ENCODE results near the gene KRTAP12-3. TPM values are rescaled to one million over a fixed set of nuclear protein-coding genes. Genes with fewer than 3 reads are reported as not detected.

Gene KRTAP12-3
- total RNA-seq, 4 donors from 2014 or later: 3.2 to 11.5 TPM; not detected in 2

DNA sequence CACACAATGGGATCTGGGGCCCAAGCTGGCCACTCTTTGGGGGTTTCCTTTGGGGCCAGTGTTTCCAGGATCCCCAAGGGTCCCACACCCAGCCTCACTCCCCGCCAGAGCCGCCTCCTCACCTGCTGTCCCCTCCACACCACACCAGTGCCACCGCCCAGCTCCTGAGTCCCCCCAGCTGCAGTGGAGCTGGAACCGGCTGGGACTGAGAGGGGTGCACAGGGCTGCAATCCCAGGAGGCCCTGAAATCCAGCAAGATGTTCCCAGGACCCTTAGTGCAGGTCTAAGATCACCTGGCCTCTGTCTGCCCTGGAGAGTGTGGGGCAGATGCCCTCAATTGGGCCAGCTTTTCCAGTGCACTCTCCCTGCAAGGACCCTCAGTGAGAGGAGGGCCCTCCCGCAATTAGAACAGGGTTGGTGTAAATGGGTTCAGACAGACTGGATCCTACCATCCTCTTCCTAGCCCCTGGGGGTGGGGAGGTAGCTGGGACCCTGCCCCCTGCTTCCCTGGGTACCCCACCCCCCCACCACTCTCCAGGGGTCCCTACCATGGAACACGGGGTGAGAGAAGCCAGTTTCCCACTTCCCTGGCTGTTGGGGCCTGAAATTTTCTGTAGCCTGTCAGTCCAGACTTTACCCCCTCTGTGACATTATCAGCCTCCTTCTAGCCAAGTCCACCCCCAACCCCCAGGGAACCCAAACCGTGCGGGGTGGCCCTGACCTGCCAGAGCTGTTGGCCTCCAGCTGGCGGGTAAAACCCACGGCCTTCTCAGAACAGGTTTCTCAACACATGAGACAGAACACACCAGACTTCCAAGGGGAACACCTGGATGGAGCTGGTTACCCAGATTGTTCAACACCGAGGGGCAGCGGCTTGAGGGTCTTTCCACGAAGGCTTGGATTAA, 46.3 kb downstream of the KRTAP12-3 start:
- Histone ChIP-seq H3K36me3 (no peaks in the 10 kb centered on the region), H3K27ac (no peak overlapping the region), H3K4me1 (peaks cover 6% of the 10 kb centered on the region), H3K27me3 (peaks cover 92% of the 10 kb centered on the region), H3K4me3 (no peak overlapping the region), H3K9me3 (no peaks in the 10 kb centered on the region)
- TF ChIP-seq POLR2A (IDR thresholded peaks at IDR 0.05): no peak
- TF ChIP-seq, protein P1, sequence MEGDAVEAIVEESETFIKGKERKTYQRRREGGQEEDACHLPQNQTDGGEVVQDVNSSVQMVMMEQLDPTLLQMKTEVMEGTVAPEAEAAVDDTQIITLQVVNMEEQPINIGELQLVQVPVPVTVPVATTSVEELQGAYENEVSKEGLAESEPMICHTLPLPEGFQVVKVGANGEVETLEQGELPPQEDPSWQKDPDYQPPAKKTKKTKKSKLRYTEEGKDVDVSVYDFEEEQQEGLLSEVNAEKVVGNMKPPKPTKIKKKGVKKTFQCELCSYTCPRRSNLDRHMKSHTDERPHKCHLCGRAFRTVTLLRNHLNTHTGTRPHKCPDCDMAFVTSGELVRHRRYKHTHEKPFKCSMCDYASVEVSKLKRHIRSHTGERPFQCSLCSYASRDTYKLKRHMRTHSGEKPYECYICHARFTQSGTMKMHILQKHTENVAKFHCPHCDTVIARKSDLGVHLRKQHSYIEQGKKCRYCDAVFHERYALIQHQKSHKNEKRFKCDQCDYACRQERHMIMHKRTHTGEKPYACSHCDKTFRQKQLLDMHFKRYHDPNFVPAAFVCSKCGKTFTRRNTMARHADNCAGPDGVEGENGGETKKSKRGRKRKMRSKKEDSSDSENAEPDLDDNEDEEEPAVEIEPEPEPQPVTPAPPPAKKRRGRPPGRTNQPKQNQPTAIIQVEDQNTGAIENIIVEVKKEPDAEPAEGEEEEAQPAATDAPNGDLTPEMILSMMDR (IDR thresholded peaks at IDR 0.05): no peak
- no peak for TF ChIP-seq POLR2AphosphoS5 (IDR thresholded peaks at IDR 0.05)
- no peak for DNase-seq (ENCODE audit: low spot score in 2 of 2)
- WGBS: 66% methylated on average over 9 of the region's 13 CpGs

DNA sequence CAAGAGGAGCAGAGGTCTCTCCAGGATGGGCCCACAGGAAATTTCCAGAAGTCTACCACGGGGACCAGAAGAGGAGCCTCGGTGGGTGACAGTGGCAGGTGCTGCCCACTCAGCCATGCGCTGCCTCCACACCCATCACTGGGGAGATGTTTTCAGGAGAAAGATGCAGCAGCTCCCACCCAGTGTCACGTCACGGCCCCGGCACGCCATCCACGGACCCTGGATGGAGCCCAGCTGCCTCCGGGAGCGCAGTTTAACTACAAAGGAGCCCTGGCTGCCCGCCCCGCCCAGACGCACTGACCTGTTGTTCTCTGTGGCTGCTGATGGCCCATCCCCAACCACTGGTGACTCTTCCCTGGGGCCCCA, 46.9 kb downstream of the KRTAP12-3 start:
- TF ChIP-seq, protein P1 (IDR thresholded peaks at IDR 0.05): no peak
- TF ChIP-seq EP300 (IDR thresholded peaks at IDR 0.05) (no peak), POLR2AphosphoS5 (IDR thresholded peaks at IDR 0.05) (no peak), POLR2A (IDR thresholded peaks at IDR 0.05) (no peak)
- no peak overlapping the region for H3K27ac ChIP-seq
- peaks cover 92% of the 10 kb centered on the region for H3K27me3 ChIP-seq
- H3K36me3 ChIP-seq: no peaks in the 10 kb centered on the region
- no peak overlapping the region for H3K4me3 ChIP-seq
- H3K4me1 ChIP-seq: peaks cover 12% of the 10 kb centered on the region
- 60% methylated on average over 13 of the region's 13 CpGs for WGBS
- DNase-seq (ENCODE audit: low spot score in 2 of 2): no peak
- no peaks in the 10 kb centered on the region for H3K9me3 ChIP-seq

DNA sequence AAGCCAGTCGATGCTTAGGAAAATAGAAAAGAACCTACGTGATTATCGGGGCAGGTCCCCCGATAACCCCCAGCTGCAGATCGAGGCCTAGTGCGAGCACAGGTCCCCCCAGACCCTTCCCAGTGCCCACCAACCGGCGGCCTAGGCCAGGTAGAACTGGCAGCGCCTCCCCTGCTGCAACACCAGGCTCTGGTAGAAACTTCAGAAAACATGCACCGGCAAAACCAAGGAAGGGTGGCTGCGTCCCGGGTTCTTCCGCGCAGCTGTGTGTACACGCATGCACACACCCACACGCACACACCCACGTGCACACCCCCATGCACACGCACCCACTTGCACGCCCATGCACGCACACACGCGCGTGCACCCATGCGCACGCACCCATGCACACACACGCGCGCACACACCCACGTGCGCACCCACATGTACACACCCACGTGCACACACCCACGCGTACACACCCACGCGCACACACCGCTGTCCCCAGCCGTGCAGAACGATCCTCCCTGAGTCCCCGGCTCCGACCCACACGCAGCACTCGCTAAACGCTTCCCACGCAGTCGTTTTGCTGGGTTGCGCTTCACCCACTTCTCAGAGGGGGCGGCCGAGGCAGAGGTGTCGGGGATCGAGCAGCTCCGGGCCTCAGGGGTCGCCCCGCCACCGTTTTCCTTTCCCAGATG, 48.4 kb downstream of the KRTAP12-3 start:
- Histone ChIP-seq H3K4me1 (peaks cover 28% of the 10 kb centered on the region), H3K9me3 (no peaks in the 10 kb centered on the region), H3K27ac (no peak overlapping the region), H3K4me3 (no peak overlapping the region), H3K36me3 (no peaks in the 10 kb centered on the region), H3K27me3 (peaks cover 92% of the 10 kb centered on the region)
- DNase-seq (ENCODE audit: low spot score in 2 of 2): peak in 1 of 2 donors; percentile 40
- TF ChIP-seq, protein P1 (IDR thresholded peaks at IDR 0.05): no peak
- TF ChIP-seq POLR2AphosphoS5 (IDR thresholded peaks at IDR 0.05) (no peak), EP300 (IDR thresholded peaks at IDR 0.05) (no peak), POLR2A (IDR thresholded peaks at IDR 0.05) (no peak)
- 48% methylated on average over 54 of the region's 54 CpGs for WGBS

DNA sequence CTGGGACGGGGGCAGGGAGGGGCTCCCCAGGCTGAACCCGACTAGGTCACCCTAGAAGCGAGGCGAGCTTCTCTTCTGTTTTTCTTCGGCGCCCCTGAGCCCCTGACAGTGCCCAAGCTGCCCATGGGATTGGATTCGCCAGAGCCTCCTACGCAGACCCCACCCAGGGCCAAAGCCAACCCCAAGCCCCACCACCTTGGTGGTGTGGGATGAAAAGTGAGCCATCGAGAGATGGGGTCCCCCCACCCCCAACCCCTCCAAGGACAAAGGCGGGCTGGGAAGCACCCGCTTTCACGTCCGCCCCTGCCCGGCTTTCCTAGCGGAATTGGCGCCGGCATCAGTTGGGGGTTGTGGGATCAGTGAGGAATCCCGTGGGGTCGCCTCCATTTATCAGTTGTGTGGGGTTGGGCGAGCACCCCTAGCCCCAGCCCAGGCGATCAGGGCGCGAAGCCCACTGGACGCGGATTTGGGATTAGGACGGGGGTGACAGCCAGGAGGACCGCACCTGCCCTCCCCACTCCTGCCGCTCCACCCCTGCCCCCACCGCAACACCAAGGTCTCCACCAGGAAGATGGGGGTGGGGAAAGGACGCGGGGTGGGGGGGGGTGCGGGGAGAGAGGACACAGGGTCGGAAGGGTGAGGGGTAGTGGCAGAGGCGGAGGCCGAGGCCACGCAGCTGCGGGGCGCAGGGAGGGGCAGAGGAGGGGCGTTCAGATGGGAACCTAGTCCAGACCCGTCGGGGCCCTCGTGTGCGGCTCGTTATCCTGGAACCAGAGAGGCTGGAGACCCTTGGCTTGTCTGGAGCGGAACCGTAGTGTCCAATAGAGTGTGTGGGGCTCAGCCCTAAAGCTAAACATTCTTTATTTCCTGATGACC, 49.2 kb downstream of the KRTAP12-3 start:
- WGBS: 56% methylated on average over 23 of the region's 46 CpGs
- TF ChIP-seq EP300 (IDR thresholded peaks at IDR 0.05): no peak
- no peak for TF ChIP-seq POLR2A (IDR thresholded peaks at IDR 0.05)
- TF ChIP-seq POLR2AphosphoS5 (IDR thresholded peaks at IDR 0.05): no peak
- TF ChIP-seq, protein P1 (IDR thresholded peaks at IDR 0.05): no peak

More for the DNA sequence above, 49.2 kb downstream of the KRTAP12-3 start:
- H3K4me3 ChIP-seq: no peak overlapping the region
- H3K36me3 ChIP-seq: no peaks in the 10 kb centered on the region
- no peaks in the 10 kb centered on the region for H3K9me3 ChIP-seq
- no peak overlapping the region for H3K27ac ChIP-seq
- H3K4me1 ChIP-seq: peaks cover 36% of the 10 kb centered on the region
- peak; percentile 41 to 57 for DNase-seq (ENCODE audit: low spot score in 2 of 2)
- peaks cover 92% of the 10 kb centered on the region for H3K27me3 ChIP-seq

Other genes starting within 250 kb of the KRTAP12-3 start
- 1 to 10 TPM; 3.9 to 6.2 (median 4.7) TPM for gene LRRC3, start 202.4 kb upstream of the KRTAP12-3 start, total RNA-seq
- 1 to 10 TPM in 2 of 4 donors, under 1 TPM in 1, not detected in 1; 0.83 to 8.5 (median 2.6) TPM for gene KRTAP10-1, start 117.7 kb upstream of the KRTAP12-3 start, total RNA-seq
- 10 to 100 TPM in 2 of 4 donors, under 1 TPM in 1, not detected in 1; 0.76 to 11.1 (median 10.1) TPM for gene KRTAP10-2, start 106.4 kb upstream of the KRTAP12-3 start, total RNA-seq
- 1 to 10 TPM in 3 of 4 donors, not detected in 1; 1.1 to 5.8 (median 3.3) TPM for gene KRTAP10-3, start 99.1 kb upstream of the KRTAP12-3 start, total RNA-seq
- gene KRTAP10-4, start 84.2 kb upstream of the KRTAP12-3 start, total RNA-seq: 10 to 100 TPM in 1 of 4 donors, 1 to 10 TPM in 2, not detected in 1; 2.7 to 11.8 (median 4.9) TPM
- gene KRTAP10-5, start 77.3 kb upstream of the KRTAP12-3 start, total RNA-seq: 10 to 100 TPM in 1 of 4 donors, 1 to 10 TPM in 1, under 1 TPM in 1, not detected in 1; 0.76 to 11.1 (median 1.7) TPM
- gene KRTAP10-6, start 65.4 kb upstream of the KRTAP12-3 start, total RNA-seq: 1 to 10 TPM in 2 of 4 donors, not detected in 2; 2.0 to 3.1 TPM
- 10 to 100 TPM in 1 of 4 donors, 1 to 10 TPM in 2, not detected in 1; 3.7 to 12.9 (median 4.2) TPM for gene KRTAP10-7, start 57.3 kb upstream of the KRTAP12-3 start, total RNA-seq
- 1 to 10 TPM in 2 of 4 donors, not detected in 2; 1.3 to 7.2 TPM for gene KRTAP10-8, start 45.9 kb upstream of the KRTAP12-3 start, total RNA-seq
- gene KRTAP10-9, start 30.8 kb upstream of the KRTAP12-3 start, total RNA-seq: 1 to 10 TPM in 2 of 4 donors, not detected in 2; 1.6 to 9.9 TPM
- gene KRTAP10-10, start 20.6 kb upstream of the KRTAP12-3 start, total RNA-seq: 1 to 10 TPM in 2 of 4 donors, not detected in 2; 3.3 to 8.0 TPM
- gene KRTAP10-11, start 11.5 kb upstream of the KRTAP12-3 start, total RNA-seq: 10 to 100 TPM in 1 of 4 donors, 1 to 10 TPM in 2, not detected in 1; 1.9 to 11.7 (median 3.5) TPM
- not detected for gene KRTAP12-4, start 3.3 kb upstream of the KRTAP12-3 start, total RNA-seq
- gene KRTAP12-2, start 9.0 kb downstream of the KRTAP12-3 start, total RNA-seq: 10 to 100 TPM in 1 of 4 donors, 1 to 10 TPM in 2, not detected in 1; 5.6 to 29.3 (median 8.2) TPM
- gene KRTAP12-1, start 24.2 kb downstream of the KRTAP12-3 start, total RNA-seq: 10 to 100 TPM in 1 of 4 donors, 1 to 10 TPM in 1, not detected in 2; 6.0 to 32.1 TPM
- 1 to 10 TPM in 2 of 4 donors, not detected in 2; 1.3 to 2.9 TPM for gene KRTAP10-12, start 39.2 kb downstream of the KRTAP12-3 start, total RNA-seq
- under 1 TPM in 3 of 4 donors, not detected in 1; 0.21 to 0.59 (median 0.32) TPM for gene TSPEAR, start 53.6 kb downstream of the KRTAP12-3 start, total RNA-seq
- gene UBE2G2, start 143.9 kb downstream of the KRTAP12-3 start, total RNA-seq: 100 to 1,000 TPM in 2 of 4 donors, 10 to 100 TPM in 2; 62.5 to 126 (median 91.6) TPM
- gene SUMO3, start 160.1 kb downstream of the KRTAP12-3 start, total RNA-seq: 10 to 100 TPM; 30.5 to 38.3 (median 35.9) TPM
- gene PTTG1IP, start 215.8 kb downstream of the KRTAP12-3 start, total RNA-seq: 100 to 1,000 TPM; 114 to 172 (median 143) TPM